H9 (cell line): ENCODE data around the gene DAPP1. TPM values are rescaled to one million over a fixed set of nuclear protein-coding genes. Genes with fewer than 3 reads are reported as not detected.

Experiments used
- DNase-seq: peaks from one replicate; pipeline ENCODE4 v3.0.0-alpha.2; 2017
- H2AFZ ChIP-seq: one replicate; pipeline ENCODE4 v1.6.1; 2013; ENCODE audit warnings: mild to moderate bottlenecking, low read length, control low read depth, moderate library complexity
- H2AK5ac ChIP-seq: 2 replicates; pipeline ENCODE4 v1.6.1; 2013; ENCODE audit warnings: low read length, control low read depth, mixed read lengths; ENCODE audit not compliant: insufficient read length
- H2BK120ac ChIP-seq: one replicate; pipeline ENCODE4 v1.6.1; 2013; ENCODE audit warnings: low read depth, mild to moderate bottlenecking, low read length, control low read depth, inconsistent platforms; ENCODE audit not compliant: poor library complexity, severe bottlenecking
- H2BK12ac ChIP-seq: 2 replicates; pipeline ENCODE4 v1.6.1; 2013; ENCODE audit warnings: low read length, control low read depth, mixed read lengths, low read depth; ENCODE audit not compliant: insufficient read length
- H2BK15ac ChIP-seq: 2 replicates; pipeline ENCODE4 v1.6.1; 2013; ENCODE audit warnings: low read depth, low read length, control low read depth
- H2BK20ac ChIP-seq: one replicate; pipeline ENCODE4 v1.6.1; 2013; ENCODE audit warnings: low read depth, mild to moderate bottlenecking, low read length, control low read depth, inconsistent platforms; ENCODE audit not compliant: poor library complexity, severe bottlenecking
- H2BK5ac ChIP-seq: 2 replicates; pipeline ENCODE4 v1.6.1; 2013; ENCODE audit warnings: low read length, control low read depth, mixed read lengths; ENCODE audit not compliant: insufficient read length
- H3K14ac ChIP-seq: 2 replicates; pipeline ENCODE4 v1.6.1; 2013; ENCODE audit warnings: low read length, control low read depth; ENCODE audit not compliant: insufficient read depth
- H3K18ac ChIP-seq: 2 replicates; pipeline ENCODE4 v1.6.1; 2013; ENCODE audit warnings: low read depth, mild to moderate bottlenecking, mixed read lengths, low read length, control low read depth; ENCODE audit not compliant: insufficient read length
- H3K23ac ChIP-seq: 2 replicates; pipeline ENCODE4 v1.6.1; 2013; ENCODE audit warnings: low read length, control low read depth, mixed read lengths, low read depth; ENCODE audit not compliant: insufficient read length
- H3K23me2 ChIP-seq: 2 replicates; pipeline ENCODE4 v1.6.1; 2013; ENCODE audit warnings: low read depth, mild to moderate bottlenecking, mixed read lengths, low read length, control low read depth; ENCODE audit not compliant: insufficient read length, poor library complexity, severe bottlenecking
- H3K27ac ChIP-seq: 2 replicates; pipeline ENCODE4 v1.5.1; 2013; ENCODE audit warnings: low read length, control low read depth, mixed read lengths, low read depth; ENCODE audit not compliant: insufficient read length
- H3K27me3 ChIP-seq: 2 replicates; pipeline ENCODE4 v1.6.1; 2013; ENCODE audit warnings: low read length, control low read depth, inconsistent platforms; ENCODE audit not compliant: insufficient read depth
- H3K4ac ChIP-seq: 2 replicates; pipeline ENCODE4 v1.6.1; 2013; ENCODE audit warnings: low read depth, mild to moderate bottlenecking, control low read depth, inconsistent platforms, low read length, moderate library complexity
- H3K4me1 ChIP-seq: 2 replicates; pipeline ENCODE4 v1.6.1; 2013; ENCODE audit warnings: low read length, control low read depth, inconsistent platforms; ENCODE audit not compliant: insufficient read depth
- H3K4me2 ChIP-seq: 2 replicates; pipeline ENCODE4 v1.6.1; 2013; ENCODE audit warnings: low read length, control low read depth, mixed read lengths; ENCODE audit not compliant: insufficient read length, insufficient read depth
- H3K56ac ChIP-seq: 2 replicates; pipeline ENCODE4 v1.6.1; 2013; ENCODE audit warnings: low read depth, mild to moderate bottlenecking, mixed read lengths, low read length, control low read depth; ENCODE audit not compliant: insufficient read length
- H3K79me1 ChIP-seq: 2 replicates; pipeline ENCODE4 v1.6.1; 2013; ENCODE audit warnings: low read depth, mild to moderate bottlenecking, moderate library complexity, low read length, control low read depth, inconsistent platforms; ENCODE audit not compliant: insufficient read depth, poor library complexity, severe bottlenecking
- H3K79me2 ChIP-seq: 2 replicates; pipeline ENCODE4 v1.6.1; 2013; ENCODE audit warnings: low read length, control low read depth, inconsistent platforms; ENCODE audit not compliant: insufficient read depth
- H3K9ac ChIP-seq: 2 replicates; pipeline ENCODE4 v1.6.1; 2013; ENCODE audit warnings: low read length, control low read depth, mixed read lengths; ENCODE audit not compliant: insufficient read length; ENCODE audit errors: extremely low read depth
- H3K9me3 ChIP-seq: one replicate; pipeline ENCODE4 v1.6.1; 2013; ENCODE audit warnings: low read depth, low read length, inconsistent platforms; ENCODE audit not compliant: control insufficient read depth
- H3T11ph ChIP-seq: one replicate; pipeline ENCODE4 v1.6.1; 2013; ENCODE audit warnings: mild to moderate bottlenecking, low read length, control low read depth, inconsistent platforms
- H4K20me1 ChIP-seq: one replicate; pipeline ENCODE4 v1.6.1; 2013; ENCODE audit not compliant: control insufficient read depth, insufficient read length, insufficient read depth
- H4K5ac ChIP-seq: 2 replicates; pipeline ENCODE4 v1.6.1; 2013; ENCODE audit warnings: low read depth, mild to moderate bottlenecking, mixed read lengths, low read length, control low read depth; ENCODE audit not compliant: insufficient read length
- H4K8ac ChIP-seq: replicated peaks from 2 replicates; pipeline ENCODE4 v1.6.1; 2013; ENCODE audit warnings: low read length, control low read depth, mixed read lengths, low read depth; ENCODE audit not compliant: insufficient read length
- H4K91ac ChIP-seq: 2 replicates; pipeline ENCODE4 v1.6.1; 2013; ENCODE audit warnings: low read depth, mild to moderate bottlenecking, moderate library complexity, mixed read lengths, low read length, control low read depth; ENCODE audit not compliant: insufficient read length
- H3K27ac Mint-ChIP-seq, 3 experiments: 2 replicates in 2 of 3; 3 replicates in 1 of 3; pipeline ENCODE4 v1.8.0; 2020 to 2021; ENCODE audit warnings: mixed read lengths in 3 of 3, mild to moderate bottlenecking in 1 of 3, moderate library complexity in 1 of 3
- H3K27me3 Mint-ChIP-seq: 2 replicates; pipeline ENCODE4 v1.8.0; 2021; ENCODE audit warnings: low read depth, mild to moderate bottlenecking, moderate library complexity, mixed read lengths
- H3K36me3 Mint-ChIP-seq, 3 experiments: 2 replicates in 2 of 3; 3 replicates in 1 of 3; pipeline ENCODE4 v1.8.0; 2020 to 2021; ENCODE audit warnings: low read depth in 3 of 3, mixed read lengths in 3 of 3; ENCODE audit not compliant: insufficient read depth in 1 of 3
- H3K4me1 Mint-ChIP-seq, 2 experiments: 2 replicates each; pipeline ENCODE4 v1.8.0; 2020; ENCODE audit warnings: mixed read lengths in 2 of 2
- H3K4me3 Mint-ChIP-seq, 2 experiments: 2 replicates in 1 of 2; 3 replicates in 1 of 2; pipeline ENCODE4 v1.8.0; 2020 to 2021; ENCODE audit warnings: mild to moderate bottlenecking in 2 of 2, mixed read lengths in 2 of 2, moderate library complexity in 1 of 2
- H3K9me3 Mint-ChIP-seq, 2 experiments: 2 replicates in 1 of 2; 3 replicates in 1 of 2; pipeline ENCODE4 v1.8.0; 2020; ENCODE audit warnings: mild to moderate bottlenecking in 2 of 2, mixed read lengths in 2 of 2, moderate library complexity in 1 of 2
- WGBS: extraction: QIAGEN DNeasy Blood & Tissue Kit; methylation state at CpG from one replicate; pipeline ENCODE4 v1.1.7; 2013; ENCODE audit warnings: missing lambda C conversion rate, low lambda C conversion rate, mixed read lengths; ENCODE audit not compliant: insufficient read length; ENCODE audit errors: extremely low coverage; 5-methylcytosine and 5-hydroxymethylcytosine counted together
- total RNA-seq: library from RNA; stranded (reverse); gene quantifications from 2 replicates; pipeline ENCODE4 v1.2.1, GENCODE V29; 2021
- TF ChIP-seq, protein P1 (sequence below): fragments of 200-600 bp; sonication (generic); conservative IDR thresholded peaks from 3 replicates; pipeline ENCODE4 v1.8.0; 2021; ENCODE audit warnings: antibody characterized with exemption, mild to moderate bottlenecking

Gene DAPP1
- total RNA-seq, 1 experiment from 2014 or later, result not detected

DNA sequence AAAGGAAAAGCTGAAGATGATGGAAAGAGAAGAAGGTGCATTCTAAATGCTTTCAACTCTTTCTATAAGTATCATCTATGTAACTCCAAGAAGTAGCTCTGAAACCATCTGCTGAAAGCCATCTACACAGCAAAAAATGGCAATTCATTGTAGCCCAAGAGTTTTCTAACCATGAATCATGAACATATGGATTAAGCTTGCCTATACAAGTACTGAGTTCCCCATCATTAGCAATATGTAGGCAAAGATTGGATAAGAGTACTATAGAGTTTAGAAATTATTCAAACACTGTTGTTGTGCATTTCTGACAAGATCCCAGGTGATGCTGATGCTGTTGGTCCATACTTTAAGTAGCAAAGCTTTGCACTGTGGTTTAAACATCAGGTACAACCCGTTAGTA lies 11.2 kb downstream of the DAPP1 start:
- no peak overlapping the region for H3K9ac ChIP-seq
- H3K27me3 ChIP-seq, result no peaks in the 10 kb centered on the region
- WGBS, result no CpG with 5 or more reads among the region's 1 CpG
- H3T11ph ChIP-seq, result no peak overlapping the region
- no peaks in the 10 kb centered on the region for H3K23me2 ChIP-seq
- no peak overlapping the region for H3K23ac ChIP-seq
- H3K9me3 Mint-ChIP-seq, result no peaks in the 10 kb centered on the region
- H3K27ac ChIP-seq, result no peak overlapping the region
- no peak for DNase-seq
- H3K4me3 Mint-ChIP-seq, result no peak overlapping the region
- H2AFZ ChIP-seq, result no peak overlapping the region
- H3K56ac ChIP-seq, result no peak overlapping the region
- TF ChIP-seq, protein P1, sequence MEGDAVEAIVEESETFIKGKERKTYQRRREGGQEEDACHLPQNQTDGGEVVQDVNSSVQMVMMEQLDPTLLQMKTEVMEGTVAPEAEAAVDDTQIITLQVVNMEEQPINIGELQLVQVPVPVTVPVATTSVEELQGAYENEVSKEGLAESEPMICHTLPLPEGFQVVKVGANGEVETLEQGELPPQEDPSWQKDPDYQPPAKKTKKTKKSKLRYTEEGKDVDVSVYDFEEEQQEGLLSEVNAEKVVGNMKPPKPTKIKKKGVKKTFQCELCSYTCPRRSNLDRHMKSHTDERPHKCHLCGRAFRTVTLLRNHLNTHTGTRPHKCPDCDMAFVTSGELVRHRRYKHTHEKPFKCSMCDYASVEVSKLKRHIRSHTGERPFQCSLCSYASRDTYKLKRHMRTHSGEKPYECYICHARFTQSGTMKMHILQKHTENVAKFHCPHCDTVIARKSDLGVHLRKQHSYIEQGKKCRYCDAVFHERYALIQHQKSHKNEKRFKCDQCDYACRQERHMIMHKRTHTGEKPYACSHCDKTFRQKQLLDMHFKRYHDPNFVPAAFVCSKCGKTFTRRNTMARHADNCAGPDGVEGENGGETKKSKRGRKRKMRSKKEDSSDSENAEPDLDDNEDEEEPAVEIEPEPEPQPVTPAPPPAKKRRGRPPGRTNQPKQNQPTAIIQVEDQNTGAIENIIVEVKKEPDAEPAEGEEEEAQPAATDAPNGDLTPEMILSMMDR, result no peak
- no peak overlapping the region for H2BK5ac ChIP-seq
- no peak overlapping the region for H2BK120ac ChIP-seq
- no peak overlapping the region for H4K8ac ChIP-seq
- no peaks in the 10 kb centered on the region for H3K4me1 ChIP-seq
- H3K27ac Mint-ChIP-seq, result no peak overlapping the region
- no peaks in the 10 kb centered on the region for H3K27me3 Mint-ChIP-seq
- H3K4me1 Mint-ChIP-seq, result 0 out of 4 replicates have a peak, but pooled peaks cover 0 to 2% of the 10 kb centered on the region in 2 experiments
- no peak overlapping the region for H4K91ac ChIP-seq
- no peaks in the 10 kb centered on the region for H3K79me2 ChIP-seq
- H2BK15ac ChIP-seq, result no peak overlapping the region
- H2BK12ac ChIP-seq, result no peak overlapping the region
- H3K9me3 ChIP-seq, result no peaks in the 10 kb centered on the region
- H3K4ac ChIP-seq, result no peak overlapping the region
- no peaks in the 10 kb centered on the region for H4K20me1 ChIP-seq
- no peaks in the 10 kb centered on the region for H3K36me3 Mint-ChIP-seq
- no peak overlapping the region for H2AK5ac ChIP-seq
- H4K5ac ChIP-seq, result no peak overlapping the region
- H2BK20ac ChIP-seq, result no peak overlapping the region
- H3K14ac ChIP-seq, result no peak overlapping the region
- H3K18ac ChIP-seq, result no peak overlapping the region
- H3K79me1 ChIP-seq, result no peaks in the 10 kb centered on the region
- no peak overlapping the region for H3K4me2 ChIP-seq
